Thyroid gland (tissue), 4 donors: Measurements from ENCODE around the gene ZC3H18. TPM values are rescaled to one million over a fixed set of nuclear protein-coding genes. Genes with fewer than 3 reads are reported as not detected.
"Not testable (repeated sequence)": the region's sequence is repeated elsewhere in the genome, so short reads cannot be mapped to it uniquely, and the experiment has no call there.

ENCODE experiments used
- DNase-seq, 2 donors: peaks; one replicate each; pipeline ENCODE4 v3.0.0-alpha.2; 2019
- H3K27ac ChIP-seq, 3 donors: fragments of 200-600 bp; sonication (generic); 1 replicate in 2 of 3; 2 replicates in 1 of 3; pipeline ENCODE4 v1.5.1; 2016 to 2019; ENCODE audit warnings: mild to moderate bottlenecking in 1 of 3, moderate library complexity in 1 of 3
- H3K27me3 ChIP-seq: fragments of 200-600 bp; sonication (generic); one replicate; pipeline ENCODE4 v1.5.1; 2019
- H3K36me3 ChIP-seq, 2 donors: fragments of 200-600 bp; sonication (generic); one replicate each; pipeline ENCODE4 v1.5.1; 2016 to 2019
- H3K4me1 ChIP-seq, 2 donors: fragments of 200-600 bp; sonication (generic); one replicate each; pipeline ENCODE4 v1.5.1; 2017 to 2019
- H3K4me3 ChIP-seq, 3 donors: fragments of 200-600 bp; sonication (generic); replicated peaks in 1 of 3; 1 replicate in 2 of 3; 2 replicates in 1 of 3; pipeline ENCODE4 v1.5.1; 2016; ENCODE audit warnings: mild to moderate bottlenecking in 1 of 3
- H3K9me3 ChIP-seq: fragments of 200-600 bp; sonication (generic); one replicate; pipeline ENCODE4 v1.5.1; 2017
- POLR2A ChIP-seq, 2 donors: fragments of 450-650 bp; IDR thresholded peaks; one replicate each; pipeline ENCODE4 v1.6.1; 2017; ENCODE audit warnings: antibody characterized with exemption in 2 of 2, mild to moderate bottlenecking in 2 of 2, moderate library complexity in 1 of 2
- WGBS, 2 donors: methylation state at CpG; one replicate each; pipeline ENCODE4 v1.1.5; 2017; 5-methylcytosine and 5-hydroxymethylcytosine counted together
- intact Hi-C: fragments of 100-400 bp; cut with DNase I; formaldehyde crosslinking; loops from one replicate; pipeline ENCODE4 v1.15.1; 2023
- total RNA-seq, 4 donors: library from RNA; depleted of rRNA; stranded (reverse); fragments of >200 nt; gene quantifications; one replicate each; pipeline ENCODE4 v1.2.3, GENCODE V29; 2016
- TF ChIP-seq, protein P1 (sequence below), 6 experiments: fragments of 200-600 bp in 3 of 6; fragments of 450-650 bp in 3 of 6; sonication (generic) in 3 of 6; IDR thresholded peaks; one replicate each; pipeline ENCODE4 v1.5.1; 2016 to 2019; ENCODE audit warnings: antibody characterized with exemption in 6 of 6, mild to moderate bottlenecking in 2 of 6, inconsistent platforms in 1 of 6, moderate library complexity in 1 of 6

The ZC3H18 gene
- total RNA-seq, 4 donors from 2014 or later, result 14.8 to 25.5 (median 20.9) TPM

- Histone ChIP-seq H3K27ac (no peak overlapping the region), H3K4me3 (no peak overlapping the region), H3K9me3 (no peaks in the 10 kb centered on the region), H3K27me3 (no peaks in the 10 kb centered on the region), H3K36me3 (peaks cover 14 to 26% of the 10 kb centered on the region in 2 donors), H3K4me1 (peaks cover 0 to 5% of the 10 kb centered on the region in 2 donors)
- intact Hi-C loops, result no loop called here
- 61 to 66% methylated on average over 16 to 20 of the region's 20 CpGs for WGBS, 2 donors
- TF ChIP-seq POLR2A (IDR thresholded peaks at IDR 0.05), result no peak
- TF ChIP-seq, protein P1, sequence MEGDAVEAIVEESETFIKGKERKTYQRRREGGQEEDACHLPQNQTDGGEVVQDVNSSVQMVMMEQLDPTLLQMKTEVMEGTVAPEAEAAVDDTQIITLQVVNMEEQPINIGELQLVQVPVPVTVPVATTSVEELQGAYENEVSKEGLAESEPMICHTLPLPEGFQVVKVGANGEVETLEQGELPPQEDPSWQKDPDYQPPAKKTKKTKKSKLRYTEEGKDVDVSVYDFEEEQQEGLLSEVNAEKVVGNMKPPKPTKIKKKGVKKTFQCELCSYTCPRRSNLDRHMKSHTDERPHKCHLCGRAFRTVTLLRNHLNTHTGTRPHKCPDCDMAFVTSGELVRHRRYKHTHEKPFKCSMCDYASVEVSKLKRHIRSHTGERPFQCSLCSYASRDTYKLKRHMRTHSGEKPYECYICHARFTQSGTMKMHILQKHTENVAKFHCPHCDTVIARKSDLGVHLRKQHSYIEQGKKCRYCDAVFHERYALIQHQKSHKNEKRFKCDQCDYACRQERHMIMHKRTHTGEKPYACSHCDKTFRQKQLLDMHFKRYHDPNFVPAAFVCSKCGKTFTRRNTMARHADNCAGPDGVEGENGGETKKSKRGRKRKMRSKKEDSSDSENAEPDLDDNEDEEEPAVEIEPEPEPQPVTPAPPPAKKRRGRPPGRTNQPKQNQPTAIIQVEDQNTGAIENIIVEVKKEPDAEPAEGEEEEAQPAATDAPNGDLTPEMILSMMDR (IDR thresholded peaks at IDR 0.05), result no peak
- DNase-seq, result peak; percentile 45 to 66
Measured at GRCh38 chr16:88605186-88606147, 35.3 kb downstream of the ZC3H18 start.

DNA sequence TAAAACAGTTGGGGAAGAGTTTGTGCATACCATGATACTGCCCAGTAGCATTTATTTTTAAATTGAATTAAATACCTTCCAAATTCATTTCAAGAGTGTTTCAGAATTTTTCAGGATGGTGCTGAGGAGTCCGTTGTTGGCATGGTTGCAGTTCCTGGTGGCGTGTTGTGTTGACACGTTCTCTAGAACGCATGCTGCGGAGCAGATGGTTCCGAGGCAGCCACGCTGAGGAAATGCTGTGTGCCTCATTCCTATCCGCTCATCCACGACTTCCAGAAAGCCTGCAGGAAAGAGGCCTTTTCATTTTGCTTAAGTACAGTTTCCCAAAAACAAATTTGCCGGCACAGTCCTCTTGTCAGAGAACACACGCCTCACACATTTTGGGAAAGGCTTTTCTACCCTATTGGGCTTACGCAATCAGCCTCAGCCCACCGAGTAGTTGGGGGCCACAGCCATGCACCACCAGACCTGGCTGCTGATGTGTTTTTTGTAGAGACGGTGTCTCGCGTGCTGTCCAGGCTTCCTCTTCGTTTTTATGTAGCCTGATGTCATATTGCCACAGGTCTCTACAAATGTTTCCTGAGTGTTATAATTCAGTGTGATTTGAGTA, 36.0 kb downstream of the ZC3H18 start:
- TF ChIP-seq POLR2A (IDR thresholded peaks at IDR 0.05), result no peak
- TF ChIP-seq, protein P1 (IDR thresholded peaks at IDR 0.05), result no peak
- no peak overlapping the region for H3K4me3 ChIP-seq
- 71 to 75% methylated on average over 17 of the region's 17 CpGs for WGBS, 2 donors
- no peaks in the 10 kb centered on the region for H3K27me3 ChIP-seq
- no peaks in the 10 kb centered on the region for H3K9me3 ChIP-seq
- peaks cover 22 to 30% of the 10 kb centered on the region in 2 donors for H3K36me3 ChIP-seq
- no peak overlapping the region for H3K27ac ChIP-seq
- peak; percentile 55 to 67 for DNase-seq
- no peaks in the 10 kb centered on the region for H3K4me1 ChIP-seq
- intact Hi-C loops, result no loop called here

GRCh38 chr16:88608076-88608475, 37.9 kb downstream of the ZC3H18 start:
- Histone ChIP-seq H3K36me3 (peaks cover 23 to 31% of the 10 kb centered on the region in 2 donors), H3K4me3 (no peak overlapping the region), H3K27ac (no peak overlapping the region), H3K9me3 (no peaks in the 10 kb centered on the region), H3K4me1 (no peaks in the 10 kb centered on the region), H3K27me3 (no peaks in the 10 kb centered on the region)
- TF ChIP-seq, protein P1 (IDR thresholded peaks at IDR 0.05), result no peak
- TF ChIP-seq POLR2A (IDR thresholded peaks at IDR 0.05), result no peak
- WGBS, 2 donors, result 87 to 91% methylated on average over 6 of the region's 6 CpGs
- DNase-seq, result no peak
- intact Hi-C loops, result no loop called here

DNA sequence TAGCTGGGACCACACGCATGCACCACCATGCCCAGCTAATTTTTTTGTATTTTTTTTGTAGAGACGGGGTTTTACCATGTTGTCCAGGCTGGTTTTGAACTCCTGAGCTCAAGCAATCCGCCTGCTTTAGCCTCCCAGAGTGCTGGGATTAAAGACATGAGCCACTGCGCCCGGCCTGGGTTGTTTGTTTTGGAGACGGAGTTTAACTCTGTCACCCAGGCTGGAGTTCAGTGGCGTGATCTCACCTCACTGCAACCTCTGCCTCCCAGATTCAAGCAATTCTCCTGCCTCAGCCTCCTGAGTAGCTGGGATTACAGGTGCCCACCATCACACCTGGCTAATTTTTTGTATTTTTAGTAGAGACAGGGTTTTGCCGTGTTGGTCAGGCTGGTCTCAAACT, 39.2 kb downstream of the ZC3H18 start:
- DNase-seq, H3K27ac ChIP-seq, H3K27me3 ChIP-seq, H3K4me3 ChIP-seq, H3K4me1 ChIP-seq, intact Hi-C loops, H3K9me3 ChIP-seq: not testable (repeated sequence)
- peaks cover 23 to 31% of the 10 kb centered on the region in 2 donors for H3K36me3 ChIP-seq
- WGBS, 2 donors, result 94 to 98% methylated on average over 8 of the region's 8 CpGs

DNA sequence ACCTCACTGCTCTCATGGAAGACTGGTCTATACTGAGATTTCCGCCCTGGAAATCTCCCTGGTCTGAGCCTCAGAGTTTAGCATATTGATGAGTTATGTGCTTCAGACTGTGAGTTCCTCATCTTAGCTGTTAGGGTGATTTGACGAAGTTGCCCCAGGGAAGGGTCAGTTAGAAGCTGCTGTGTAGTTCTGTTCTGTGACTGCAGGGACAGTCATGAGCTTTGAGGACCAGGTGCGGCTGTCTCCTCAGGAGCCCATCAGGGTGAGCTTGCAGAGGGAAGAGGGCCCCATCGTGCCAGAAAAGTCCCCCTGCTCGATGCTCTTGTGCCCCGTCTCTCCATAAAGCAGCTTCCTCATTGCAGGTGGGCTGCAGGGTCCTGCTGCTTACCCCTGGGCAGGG, 39.9 kb downstream of the ZC3H18 start:
- no peak for DNase-seq
- no peaks in the 10 kb centered on the region for H3K9me3 ChIP-seq
- H3K36me3 ChIP-seq, result peaks cover 23 to 31% of the 10 kb centered on the region in 2 donors
- H3K27me3 ChIP-seq, result no peaks in the 10 kb centered on the region
- H3K4me1 ChIP-seq, result no peaks in the 10 kb centered on the region
- no peak overlapping the region for H3K4me3 ChIP-seq
- intact Hi-C loops, result no loop called here
- no peak overlapping the region for H3K27ac ChIP-seq
- 89 to 96% methylated on average over 3 to 6 of the region's 6 CpGs for WGBS, 2 donors
- TF ChIP-seq, protein P1 (IDR thresholded peaks at IDR 0.05), result no peak
